HG03064 (cell line): Measurements from ENCODE around the gene JPH2.

Experiments used
- ATAC-seq: cut with Tn5 transposase; IDR thresholded peaks from one replicate; pipeline ENCODE4 v1.9.1; 2021; ENCODE audit warnings: low read depth; ENCODE audit not compliant: unreplicated experiment

The JPH2 gene

GRCh38 chr20:44081476-44081875 is 105.5 kb downstream of the JPH2 start:
- ATAC-seq = no peak

- ATAC-seq = no peak
Measured at GRCh38 chr20:44080646-44081267, 106.2 kb downstream of the JPH2 start.

GRCh38 chr20:44080064-44080463 is 106.9 kb downstream of the JPH2 start:
- no peak for ATAC-seq

DNA sequence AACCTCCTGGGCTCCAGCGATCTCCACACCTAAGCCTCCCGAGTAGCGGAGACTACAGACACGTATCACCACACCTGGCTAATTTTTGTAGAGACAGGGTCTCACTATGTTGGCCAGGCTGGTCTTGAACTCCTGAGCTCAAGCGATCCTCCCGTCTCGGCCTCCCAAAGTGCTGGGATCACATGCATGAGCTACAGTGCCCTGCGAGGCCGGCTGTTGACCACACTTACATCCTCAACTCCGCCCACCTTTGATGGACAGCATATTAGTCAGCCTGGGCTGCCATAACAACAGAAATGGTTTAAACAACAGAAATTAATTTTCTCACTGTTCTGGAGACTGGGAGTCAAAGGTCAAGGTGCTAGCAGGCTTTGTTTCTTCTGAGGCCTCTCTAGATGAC is 107.7 kb downstream of the JPH2 start:
- ATAC-seq = no peak

- ATAC-seq = no peak
Measured at GRCh38 chr20:44075950-44076232, 111.1 kb downstream of the JPH2 start.

GRCh38 chr20:44075191-44075949 is 111.6 kb downstream of the JPH2 start:
- no peak for ATAC-seq

DNA sequence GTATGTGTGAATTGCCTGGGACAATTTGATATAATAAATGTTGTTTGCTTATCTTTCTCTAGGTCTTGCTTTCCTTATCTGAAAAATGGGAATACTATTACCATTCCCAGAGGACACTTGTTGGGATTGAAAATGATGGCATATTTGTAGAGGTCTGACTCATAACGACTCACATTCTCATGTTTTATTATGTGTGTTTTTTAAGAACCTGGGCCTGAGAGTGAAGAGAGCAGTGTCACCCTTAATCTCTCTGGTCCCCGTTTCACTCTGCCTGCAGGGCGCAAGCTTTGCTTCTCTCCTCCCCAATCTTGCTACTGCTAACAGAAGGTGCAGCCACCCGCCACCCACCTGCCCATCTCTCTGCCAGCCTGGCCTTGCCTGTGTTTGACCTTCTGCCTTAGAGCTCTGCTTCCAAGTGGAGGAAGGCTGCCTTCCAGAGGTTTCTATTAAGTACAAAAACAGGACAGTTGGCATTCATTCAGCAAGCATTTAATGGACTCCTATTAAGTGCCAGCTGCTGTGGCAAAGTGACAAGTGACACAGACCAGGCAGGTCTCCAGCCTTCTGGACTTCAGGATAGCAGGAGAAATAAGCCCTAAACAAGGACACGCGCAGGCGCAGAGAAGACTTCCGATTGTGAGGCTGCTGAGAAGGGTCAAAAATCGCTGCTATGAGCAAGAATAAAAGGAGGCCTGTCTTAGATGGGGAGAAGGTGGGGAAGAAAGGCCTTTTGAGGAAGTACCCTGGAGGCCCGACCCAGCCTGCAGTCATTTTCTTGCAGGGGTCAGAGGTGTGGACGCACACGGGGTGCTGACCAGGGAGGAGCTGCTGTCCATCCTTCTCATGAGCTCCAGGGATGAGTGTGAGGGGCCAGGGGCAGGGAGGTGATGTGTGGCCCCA is 112.5 kb downstream of the JPH2 start:
- ATAC-seq = no peak

- no peak for ATAC-seq
Measured at GRCh38 chr20:44073675-44074071, 113.3 kb downstream of the JPH2 start.

GRCh38 chr20:44073011-44073674 is 113.8 kb downstream of the JPH2 start:
- ATAC-seq = no peak

- ATAC-seq = no peak
Measured at GRCh38 chr20:44072384-44072783, 114.6 kb downstream of the JPH2 start.

GRCh38 chr20:44071526-44072111 is 115.4 kb downstream of the JPH2 start:
- ATAC-seq = no peak

DNA sequence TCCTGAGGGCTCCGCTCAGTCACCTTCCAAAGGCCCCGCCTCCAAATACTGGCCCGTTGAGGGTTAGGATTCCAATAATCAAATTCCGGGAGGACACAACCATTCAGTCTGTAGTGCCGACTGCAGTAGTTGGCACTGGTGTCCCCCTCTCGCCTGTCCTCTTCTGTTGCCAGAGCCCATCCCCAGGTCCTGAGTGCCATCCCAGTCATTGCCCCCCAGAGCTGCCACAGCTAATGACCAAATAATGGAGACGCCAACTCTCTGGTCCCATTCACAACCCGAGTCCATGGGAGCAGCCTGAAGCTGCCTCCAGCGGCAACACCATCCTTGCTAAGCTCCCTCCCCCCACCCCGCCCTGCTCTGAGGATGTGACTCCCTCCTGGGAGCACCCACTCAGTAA is 115.9 kb downstream of the JPH2 start:
- no peak for ATAC-seq

DNA sequence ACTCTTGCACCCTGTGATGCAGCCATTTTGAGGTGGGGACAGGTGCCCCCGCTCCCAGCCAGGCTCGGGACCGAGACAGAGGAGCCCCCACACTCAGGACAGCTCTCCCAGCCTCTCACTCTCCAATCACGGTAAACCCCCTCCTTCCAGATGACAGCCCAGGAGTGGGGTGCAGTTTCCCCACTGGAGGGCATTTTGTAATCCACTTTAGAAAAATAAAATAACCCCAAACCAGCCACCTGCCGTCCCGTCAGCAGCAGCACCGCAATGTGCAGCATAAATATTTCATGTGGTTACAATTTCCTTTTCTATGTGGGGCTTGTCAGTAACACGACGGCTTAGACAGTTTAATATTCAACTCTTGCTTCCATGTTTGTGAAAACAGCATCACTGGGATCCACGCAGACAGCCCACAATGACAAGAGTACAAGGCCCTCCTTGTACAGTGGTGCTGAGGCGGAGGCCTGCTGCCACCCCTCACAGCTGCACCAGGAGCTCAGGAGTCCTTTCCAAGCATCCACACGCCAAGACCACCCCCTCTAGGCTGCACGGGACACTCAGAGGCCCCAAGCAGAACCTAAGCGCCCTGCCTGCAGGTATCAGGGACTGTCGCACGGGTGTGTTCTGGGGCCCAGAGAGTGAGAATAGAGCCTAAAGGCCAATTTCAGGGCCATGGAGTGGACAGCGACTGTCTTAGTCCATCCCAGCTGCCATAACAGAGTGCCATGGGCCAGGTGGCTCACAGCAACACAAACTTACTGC is 116.7 kb downstream of the JPH2 start:
- ATAC-seq = no peak

GRCh38 chr20:44069203-44070011 is 117.6 kb downstream of the JPH2 start:
- no peak for ATAC-seq

- no peak for ATAC-seq
Measured at GRCh38 chr20:44068316-44069201, 118.4 kb downstream of the JPH2 start.

DNA sequence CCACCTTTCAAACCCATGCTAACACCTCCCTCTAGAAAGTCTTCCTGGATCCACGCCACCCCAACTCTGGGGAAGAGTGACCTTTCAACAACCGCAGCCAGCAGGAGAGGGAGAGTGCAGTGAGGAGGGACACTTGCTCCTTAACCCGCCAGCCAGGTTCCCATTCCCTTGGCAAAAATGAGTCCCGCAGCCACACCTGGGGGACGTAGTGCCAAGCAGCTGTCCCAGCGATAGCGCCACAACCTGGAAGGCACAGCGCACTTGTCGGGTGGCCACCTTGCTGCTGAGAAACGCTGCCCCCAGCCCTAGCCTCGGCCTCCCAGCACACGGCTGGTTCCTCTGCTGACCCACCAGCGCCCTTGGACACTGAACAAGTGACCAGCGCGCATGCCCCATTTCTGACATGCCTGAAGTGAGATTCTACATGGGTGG is 119.3 kb downstream of the JPH2 start:
- no peak for ATAC-seq

- no peak for ATAC-seq
Measured at GRCh38 chr20:44066645-44067606, 120.1 kb downstream of the JPH2 start.
